GM06990 (cell line): ENCODE measurements around the gene SMARCAL1.

Source experiments
- DNase-seq: peaks from one replicate; pipeline ENCODE4 v3.0.0-alpha.2; 2011; ENCODE audit not compliant: insufficient read length; ENCODE audit errors: extremely low read depth
- H3K27me3 ChIP-seq: replicated peaks from 2 replicates; pipeline ENCODE4 v1.6.0; 2011; ENCODE audit warnings: low read length; ENCODE audit not compliant: control insufficient read depth, insufficient read depth
- H3K36me3 ChIP-seq: 2 replicates; pipeline ENCODE4 v1.5.1; 2011; ENCODE audit warnings: low read length; ENCODE audit not compliant: control insufficient read depth, insufficient read depth
- H3K4me3 ChIP-seq: replicated peaks from 2 replicates; pipeline ENCODE4 v1.5.1; 2011; ENCODE audit warnings: low read depth, mild to moderate bottlenecking, control low read depth, low read length
- CTCF ChIP-seq: IDR thresholded peaks from 2 replicates; pipeline ENCODE4 v1.5.1; 2011; ENCODE audit warnings: low read length, control low read depth, mild to moderate bottlenecking, inconsistent platforms; ENCODE audit not compliant: insufficient read depth, poor library complexity, severe bottlenecking

SMARCAL1 gene

GRCh38 chr2:216532562-216532961 is 120.3 kb downstream of the SMARCAL1 start:
- TF ChIP-seq CTCF: no peak
- DNase-seq: no peak
- Histone ChIP-seq H3K27me3 (no peaks in the 10 kb centered on the region), H3K4me3 (no peak overlapping the region), H3K36me3 (no peaks in the 10 kb centered on the region)
